H1 (cell line): ENCODE data around the gene VAT1. TPM values are rescaled to one million over a fixed set of nuclear protein-coding genes. Genes with fewer than 3 reads are reported as not detected.

ENCODE experiments used
- CBX5 ChIP-seq: fragments of 300-800, 300-1000 bp; sonication (generic); IDR thresholded peaks from 2 replicates; pipeline ENCODE4 v1.7.1; 2016; ENCODE audit warnings: antibody characterized with exemption, low read length, low read depth
- CBX8 ChIP-seq: fragments of 300-800, 300-1000 bp; sonication (generic); IDR thresholded peaks from 2 replicates; pipeline ENCODE4 v1.7.1; 2016; ENCODE audit warnings: low read depth, low read length, borderline replicate concordance
- CEBPB ChIP-seq: IDR thresholded peaks from 2 replicates; pipeline ENCODE4 v1.6.1; 2012; ENCODE audit warnings: low read depth, low read length
- E2F6 ChIP-seq: IDR thresholded peaks from 2 replicates; pipeline ENCODE4 v1.6.1; 2012; ENCODE audit warnings: inconsistent platforms
- EP300 ChIP-seq, 2 experiments: IDR thresholded peaks; 1 replicate in 1 of 2; 2 replicates in 1 of 2; pipeline ENCODE4 v1.6.1; 2011 to 2012; ENCODE audit warnings: low read depth in 2 of 2, low read length in 2 of 2, mild to moderate bottlenecking in 2 of 2, borderline replicate concordance in 1 of 2, inconsistent platforms in 1 of 2, moderate library complexity in 1 of 2
- FOSL1 ChIP-seq: IDR thresholded peaks from 2 replicates; pipeline ENCODE4 v1.6.1; 2011; ENCODE audit warnings: mild to moderate bottlenecking, low read depth, low read length, moderate library complexity; ENCODE audit not compliant: insufficient read depth
- GTF2F1 ChIP-seq: IDR thresholded peaks from 2 replicates; pipeline ENCODE4 v1.6.1; 2012; ENCODE audit warnings: low read depth, low read length, improper control_type of control experiment, borderline replicate concordance
- JUN ChIP-seq: IDR thresholded peaks from 2 replicates; pipeline ENCODE4 v1.6.1; 2011; ENCODE audit warnings: low read depth, mild to moderate bottlenecking, improper control_type of control experiment, low read length
- JUND ChIP-seq: IDR thresholded peaks from 2 replicates; pipeline ENCODE4 v1.6.1; 2011; ENCODE audit warnings: mild to moderate bottlenecking, improper control_type of control experiment, low read length
- KDM5A ChIP-seq: fragments of 200-600 bp; IDR thresholded peaks from 2 replicates; pipeline ENCODE4 v1.7.1; 2012; ENCODE audit warnings: mild to moderate bottlenecking, low read length, inconsistent platforms, mixed read lengths
- PHF8 ChIP-seq: fragments of 200-600 bp; sonication (generic); conservative IDR thresholded peaks from 2 replicates; pipeline ENCODE4 v1.7.1; 2012; ENCODE audit warnings: low read depth, mild to moderate bottlenecking, inconsistent platforms, low read length, moderate library complexity
- POU5F1 ChIP-seq: IDR thresholded peaks from 2 replicates; pipeline ENCODE4 v1.6.1; 2011; ENCODE audit warnings: low read depth, mild to moderate bottlenecking, low read length, moderate library complexity
- RFX5 ChIP-seq: IDR thresholded peaks from 2 replicates; pipeline ENCODE4 v1.6.1; 2011; ENCODE audit warnings: low read depth, low read length, improper control_type of control experiment, borderline replicate concordance
- RNF2 ChIP-seq: fragments of 200-900, 300-1000 bp; sonication (generic); IDR thresholded peaks from 2 replicates; pipeline ENCODE4 v1.7.1; 2016; ENCODE audit warnings: borderline replicate concordance, low read depth, mild to moderate bottlenecking, antibody characterized with exemption, low read length; ENCODE audit not compliant: poor library complexity, severe bottlenecking; ENCODE audit errors: missing control alignments
- SIX5 ChIP-seq: IDR thresholded peaks from 2 replicates; pipeline ENCODE4 v1.6.1; 2011; ENCODE audit warnings: mild to moderate bottlenecking, low read depth, low read length
- SP1 ChIP-seq: IDR thresholded peaks from 2 replicates; pipeline ENCODE4 v1.6.1; 2011; ENCODE audit warnings: low read depth, low read length
- SP2 ChIP-seq: IDR thresholded peaks from 2 replicates; pipeline ENCODE4 v1.6.1; 2012; ENCODE audit warnings: mild to moderate bottlenecking, low read length, inconsistent platforms
- SP4 ChIP-seq: IDR thresholded peaks from 2 replicates; pipeline ENCODE4 v1.6.1; 2012; ENCODE audit warnings: low read length, inconsistent platforms
- TBP ChIP-seq: IDR thresholded peaks from 2 replicates; pipeline ENCODE4 v1.6.1; 2011; ENCODE audit warnings: low read depth, low read length, improper control_type of control experiment
- TEAD4 ChIP-seq: IDR thresholded peaks from 2 replicates; pipeline ENCODE4 v1.6.1; 2012; ENCODE audit warnings: low read depth, low read length, inconsistent platforms, mixed read lengths
- ZNF274 ChIP-seq: IDR thresholded peaks from 2 replicates; pipeline ENCODE4 v1.7.0; 2012; ENCODE audit warnings: low read length, borderline replicate concordance; ENCODE audit errors: extremely low read depth
- polyA plus RNA-seq, 7 experiments: library from polyadenylated mRNA; depleted of rRNA in 3 of 7; stranded (reverse) in 5 of 7; unstranded in 2 of 7; fragments of >200 nt in 5 of 7; fragments of 200-250 nt in 2 of 7; gene quantifications; 1 replicate in 5 of 7; 2 replicates in 1 of 7; 4 replicates in 1 of 7; pipeline versions ENCODE4 v1.2.1 to v1.2.3, GENCODE V29; 2011 to 2013; ENCODE audit warnings: missing spikeins in 2 of 7, mixed read lengths in 2 of 7
- total RNA-seq: library from RNA; stranded (reverse); fragmentation: NEBNext Ultra II Directional; extraction: Animal tissue kit (Norgen Biotek cat#: 25700); gene quantifications from 2 replicates; pipeline ENCODE4 v1.2.1, GENCODE V29; 2021
- TF ChIP-seq, protein P1 (sequence below): IDR thresholded peaks from 2 replicates; pipeline ENCODE4 v1.6.1; 2011; ENCODE audit warnings: low read length, improper control_type of control experiment

VAT1 gene
- total and polyA plus RNA-seq, 2 of the 8 experiments (the other 6 are each of a cell fraction or from before 2014, with no cell fraction given), result 200 to 295 TPM

GRCh38 chr17:42997984-42998938, 23.9 kb downstream of the VAT1 start, which contains the start of gene RPL27 (continued):
- TF ChIP-seq RFX5 (peak; percentile 19; the same call in 1 of the 2 replicates), TBP (peak; percentile 92), SP4 (peak; percentile 91; the same call in 1 of the 2 replicates), JUN (no peak), JUND (no peak), TEAD4 (peak; percentile 84), ZNF274 (no peak), SIX5 (peak; percentile 37; the same call in 1 of the 2 replicates), POU5F1 (no peak), FOSL1 (no peak), GTF2F1 (0 out of 2 replicates have a peak, but pooled peaks have one; percentile 37), SP2 (peak; percentile 11; the same call in 1 of the 2 replicates), EP300 (IDR thresholded peaks at IDR 0.05; ENCODE audit: borderline replicate concordance in 1 of 2, low read depth in 2 of 2, low read length in 2 of 2) (peak in 1 of 2 experiments; percentile 68; a peak in 1 of 3 replicates), E2F6 (peak; percentile 72), CBX5 (no peak), RNF2 (no peak), CBX8 (no peak), SP1 (peak; percentile 89), KDM5A (no peak; the same call in 1 of the 2 replicates), CEBPB (no peak), PHF8 (peak; percentile 85)
- TF ChIP-seq, protein P1, sequence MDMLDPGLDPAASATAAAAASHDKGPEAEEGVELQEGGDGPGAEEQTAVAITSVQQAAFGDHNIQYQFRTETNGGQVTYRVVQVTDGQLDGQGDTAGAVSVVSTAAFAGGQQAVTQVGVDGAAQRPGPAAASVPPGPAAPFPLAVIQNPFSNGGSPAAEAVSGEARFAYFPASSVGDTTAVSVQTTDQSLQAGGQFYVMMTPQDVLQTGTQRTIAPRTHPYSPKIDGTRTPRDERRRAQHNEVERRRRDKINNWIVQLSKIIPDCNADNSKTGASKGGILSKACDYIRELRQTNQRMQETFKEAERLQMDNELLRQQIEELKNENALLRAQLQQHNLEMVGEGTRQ, result no peak; the same call in 1 of the 2 replicates
